ENCODE data around the gene PTPN5. TPM values are rescaled to one million over a fixed set of nuclear protein-coding genes. Genes with fewer than 3 reads are reported as not detected.

PTPN5 gene
- total RNA-seq, 1 experiment from 2014 or later: 1.4 TPM

DNA sequence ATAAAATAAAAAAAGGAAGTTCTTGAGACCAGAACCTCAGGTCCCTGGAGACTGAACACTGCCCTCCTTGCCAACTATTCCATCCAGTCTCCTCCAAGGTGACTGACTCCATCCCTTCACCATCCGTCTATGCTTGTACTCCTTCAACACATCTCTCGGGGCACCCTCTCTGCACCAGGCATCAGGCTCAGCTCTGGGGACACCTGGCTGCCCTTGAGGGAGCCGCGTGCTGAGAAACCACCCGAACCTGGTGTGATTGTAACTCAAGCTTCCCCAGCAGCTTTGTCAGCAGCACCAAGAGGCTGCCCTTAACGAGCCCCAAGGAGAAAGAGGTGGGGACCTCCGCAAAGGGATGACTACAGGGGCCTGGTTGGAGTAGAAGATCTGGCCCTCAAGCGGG lies 1.7 kb downstream of the PTPN5 start:
- Histone ChIP-seq H3K14ac (ENCODE audit: insufficient read depth, low read length) (no peak overlapping the region), H4K91ac (ENCODE audit: insufficient read length, low read depth, low read length) (no peak overlapping the region), H3K4me1 (ENCODE audit: insufficient read depth, low read length) (no peaks in the 10 kb centered on the region), H4K5ac (ENCODE audit: insufficient read length, low read depth, low read length) (no peak overlapping the region), H3K4ac (ENCODE audit: low read depth, low read length) (no peak overlapping the region), H3K79me1 (ENCODE audit: insufficient read depth, low read depth, low read length, poor library complexity, severe bottlenecking) (no peaks in the 10 kb centered on the region), H2BK120ac (ENCODE audit: low read depth, low read length, poor library complexity, severe bottlenecking) (no peak overlapping the region), H3K79me2 (ENCODE audit: insufficient read depth, low read length) (no peaks in the 10 kb centered on the region), H3K9ac (ENCODE audit: extremely low read depth, insufficient read length, low read length) (no peak overlapping the region), H3K18ac (ENCODE audit: insufficient read length, low read depth, low read length) (no peak overlapping the region), H3K9me3 (ENCODE audit: control insufficient read depth, low read depth, low read length) (no peaks in the 10 kb centered on the region), H3T11ph (ENCODE audit: low read length) (no peak overlapping the region), H3K23ac (ENCODE audit: insufficient read length, low read depth, low read length) (no peak overlapping the region), H4K20me1 (ENCODE audit: control insufficient read depth, insufficient read depth, insufficient read length) (peaks cover 3% of the 10 kb centered on the region), H3K27me3 (ENCODE audit: insufficient read depth, low read length) (peaks cover 9% of the 10 kb centered on the region; the same call in 1 of the 2 replicates), H2BK20ac (ENCODE audit: low read depth, low read length, poor library complexity, severe bottlenecking) (no peak overlapping the region), H3K23me2 (ENCODE audit: insufficient read length, low read depth, low read length, poor library complexity, severe bottlenecking) (peaks cover 14% of the 10 kb centered on the region), H3K4me2 (ENCODE audit: insufficient read depth, insufficient read length, low read length) (no peak overlapping the region), H3K56ac (ENCODE audit: insufficient read length, low read depth, low read length) (no peak overlapping the region), H2BK5ac (ENCODE audit: insufficient read length, low read length) (no peak overlapping the region), H3K27ac (ENCODE audit: insufficient read length, low read depth, low read length) (no peak overlapping the region), H2BK15ac (ENCODE audit: low read depth, low read length) (no peak overlapping the region), H2AK5ac (ENCODE audit: insufficient read length, low read length) (no peak overlapping the region), H2BK12ac (ENCODE audit: insufficient read length, low read depth, low read length) (no peak overlapping the region), H2AFZ (ENCODE audit: low read length) (no peak overlapping the region), H4K8ac (replicated peaks; ENCODE audit: insufficient read length, low read depth, low read length) (no peak overlapping the region)
- no CpG with 5 or more reads among the region's 8 CpGs for WGBS (ENCODE audit: extremely low coverage, insufficient read length, low lambda C conversion rate)
- Mint-ChIP-seq H3K36me3 (ENCODE audit: insufficient read depth in 1 of 3, low read depth in 3 of 3) (no peaks in the 10 kb centered on the region; a peak in 1 of 7 replicates), H3K27me3 (ENCODE audit: low read depth) (peaks cover 79% of the 10 kb centered on the region), H3K4me1 (peaks cover 7 to 22% of the 10 kb centered on the region in 2 experiments; a peak in 3 of 4 replicates), H3K4me3 (peak overlapping the region; percentile 19 to 78), H3K9me3 (no peaks in the 10 kb centered on the region), H3K27ac (no peak overlapping the region)
- TF ChIP-seq CTCF (conservative IDR thresholded peaks at IDR 0.05): no peak
- DNase-seq: peak; percentile 26

Measured in H9 (cell line).